Activated B cell treated with CpG ODN at 0.5 μM for 24 hours (primary cell): ENCODE data around the gene ARHGAP26. TPM values are rescaled to one million over a fixed set of nuclear protein-coding genes. Genes with fewer than 3 reads are reported as not detected.

Experiments used
- ATAC-seq: fragments of 200-7000 bp; cut with Tn5 transposase; one replicate; pipeline ENCODE4 v1.10.0; 2021; ENCODE audit warnings: low read depth, mild to moderate bottlenecking, moderate library complexity
- CTCF ChIA-PET: fragments of 350-600 bp; sonication (Branson Sonifier 250); formaldehyde crosslinking; loops from one replicate; lab custom pipeline; 2021; ENCODE audit warnings: antibody characterized with exemption; lab: Charles Lee
- POLR2A ChIA-PET: fragments of 350-600 bp; sonication (Branson Sonifier 250); formaldehyde crosslinking; loops from one replicate; lab custom pipeline; 2021; ENCODE audit warnings: antibody characterized with exemption; lab: Charles Lee
- DNase-seq: peaks from one replicate; pipeline ENCODE4 v3.0.0; 2022
- H3K27ac Mint-ChIP-seq: one replicate; pipeline ENCODE4 v1.8.0; 2020; ENCODE audit warnings: mixed read lengths
- H3K27me3 Mint-ChIP-seq: one replicate; pipeline ENCODE4 v1.8.0; 2021; ENCODE audit warnings: mixed read lengths
- H3K36me3 Mint-ChIP-seq: one replicate; pipeline ENCODE4 v1.8.0; 2021; ENCODE audit warnings: low read depth, mixed read lengths
- H3K4me1 Mint-ChIP-seq: one replicate; pipeline ENCODE4 v1.8.0; 2021; ENCODE audit warnings: mixed read lengths
- H3K4me3 Mint-ChIP-seq: one replicate; pipeline ENCODE4 v1.8.0; 2020; ENCODE audit warnings: mild to moderate bottlenecking, mixed read lengths
- H3K9me3 Mint-ChIP-seq: one replicate; pipeline ENCODE4 v1.8.0; 2020; ENCODE audit warnings: mixed read lengths
- intact Hi-C: fragments of 100-400 bp; cut with micrococcal nuclease; formaldehyde crosslinking; loops from one replicate; pipeline ENCODE4 v1.15.1; 2024
- total RNA-seq: library from RNA; stranded (reverse); gene quantifications from 2 replicates; pipeline ENCODE4 v1.2.3, GENCODE V29; 2022
- TF ChIP-seq, protein P1 (sequence below): fragments of 200-600 bp; IDR thresholded peaks from one replicate; pipeline ENCODE4 v1.8.0; 2022; ENCODE audit warnings: antibody characterized with exemption, mild to moderate bottlenecking

The ARHGAP26 gene
- total RNA-seq, 1 donor from 2014 or later, result 20.9 TPM

DNA sequence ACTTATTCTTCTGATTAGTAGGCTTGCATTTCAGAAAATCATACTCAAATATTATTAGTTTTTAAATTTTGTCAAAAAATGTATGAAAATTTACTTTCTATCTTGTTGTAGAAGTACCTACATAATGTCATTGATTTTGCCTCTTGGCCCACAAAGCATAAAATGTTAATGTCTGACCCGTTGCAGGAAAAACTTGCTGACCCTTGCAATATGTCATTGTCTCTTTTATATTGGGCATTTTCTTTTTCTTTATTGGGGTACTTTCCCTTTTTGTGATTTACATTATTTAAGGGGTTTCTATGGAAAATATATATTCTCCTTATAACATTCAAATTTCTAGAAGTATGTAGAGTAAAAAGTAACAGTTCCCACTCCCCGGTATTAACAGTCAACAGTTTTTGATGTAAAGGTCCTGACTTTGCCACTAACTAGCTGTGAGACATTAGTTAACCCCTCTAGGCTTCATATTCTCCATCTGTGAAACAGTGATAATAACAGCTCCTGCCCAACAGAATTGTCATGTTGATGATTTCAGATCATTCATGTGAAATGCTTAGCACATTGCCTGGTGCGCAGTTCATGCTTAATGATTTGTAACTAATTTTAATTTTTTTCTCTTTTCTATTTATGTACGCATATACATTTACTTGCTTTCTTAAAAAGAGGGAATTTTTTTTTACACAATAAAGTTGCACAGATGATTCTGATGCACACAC, 243.2 kb downstream of the ARHGAP26 start:
- TF ChIP-seq, protein P1, sequence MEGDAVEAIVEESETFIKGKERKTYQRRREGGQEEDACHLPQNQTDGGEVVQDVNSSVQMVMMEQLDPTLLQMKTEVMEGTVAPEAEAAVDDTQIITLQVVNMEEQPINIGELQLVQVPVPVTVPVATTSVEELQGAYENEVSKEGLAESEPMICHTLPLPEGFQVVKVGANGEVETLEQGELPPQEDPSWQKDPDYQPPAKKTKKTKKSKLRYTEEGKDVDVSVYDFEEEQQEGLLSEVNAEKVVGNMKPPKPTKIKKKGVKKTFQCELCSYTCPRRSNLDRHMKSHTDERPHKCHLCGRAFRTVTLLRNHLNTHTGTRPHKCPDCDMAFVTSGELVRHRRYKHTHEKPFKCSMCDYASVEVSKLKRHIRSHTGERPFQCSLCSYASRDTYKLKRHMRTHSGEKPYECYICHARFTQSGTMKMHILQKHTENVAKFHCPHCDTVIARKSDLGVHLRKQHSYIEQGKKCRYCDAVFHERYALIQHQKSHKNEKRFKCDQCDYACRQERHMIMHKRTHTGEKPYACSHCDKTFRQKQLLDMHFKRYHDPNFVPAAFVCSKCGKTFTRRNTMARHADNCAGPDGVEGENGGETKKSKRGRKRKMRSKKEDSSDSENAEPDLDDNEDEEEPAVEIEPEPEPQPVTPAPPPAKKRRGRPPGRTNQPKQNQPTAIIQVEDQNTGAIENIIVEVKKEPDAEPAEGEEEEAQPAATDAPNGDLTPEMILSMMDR, result no peak
- Mint-ChIP-seq H3K4me1 (peaks cover 19% of the 10 kb centered on the region), H3K36me3 (no peaks in the 10 kb centered on the region), H3K27ac (no peak overlapping the region), H3K9me3 (no peaks in the 10 kb centered on the region), H3K27me3 (no peaks in the 10 kb centered on the region), H3K4me3 (no peak overlapping the region)
- ChIA-PET CTCF (interaction anchor here (0.7 kb wide), 1 partner anchor 44 kb away, joined by 3 read pairs; no protein-coding TSS in a partner anchor), POLR2A (interaction anchor here (0.7 kb wide), 1 partner anchor 60 kb away, joined by 4 read pairs; no protein-coding TSS in a partner anchor)
- ATAC-seq, result no peak
- intact Hi-C loops, result no loop called here
- DNase-seq, result no peak

DNA sequence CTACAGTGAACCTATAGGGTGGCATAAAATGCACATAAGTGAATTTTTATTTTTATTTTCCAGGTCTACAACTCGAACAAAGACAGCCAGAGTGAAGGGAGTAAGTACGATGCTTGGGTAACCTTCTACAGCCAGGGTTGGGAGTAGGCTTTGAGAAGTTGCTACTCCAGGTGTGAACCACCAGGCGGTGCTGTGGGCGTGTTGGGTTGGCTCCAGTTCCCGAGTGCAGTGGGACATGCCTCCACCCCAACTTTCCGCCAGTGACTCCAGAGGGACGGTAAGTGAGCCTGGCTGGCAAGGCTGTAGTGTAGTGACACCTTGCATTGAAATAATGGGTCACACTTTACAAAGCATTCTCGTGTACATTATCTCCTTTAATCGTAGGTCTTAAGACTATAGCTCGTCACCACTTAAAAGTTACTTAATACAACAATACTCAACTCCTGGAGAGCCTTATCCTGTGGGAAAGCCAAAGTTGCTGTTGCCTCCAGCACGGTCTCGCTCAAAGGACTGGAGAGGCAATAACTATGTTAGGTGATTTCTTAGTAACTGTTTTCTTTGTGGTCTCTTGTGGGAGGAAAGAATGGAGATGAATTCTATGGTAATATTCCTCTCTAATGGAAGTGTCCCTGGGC, 244.0 kb downstream of the ARHGAP26 start:
- CTCF ChIA-PET, result interaction anchor here (1.3 kb wide), 1 partner anchor 811 kb away, joined by 4 read pairs; no protein-coding TSS in a partner anchor
- Mint-ChIP-seq H3K36me3 (no peaks in the 10 kb centered on the region), H3K27me3 (no peaks in the 10 kb centered on the region), H3K27ac (no peak overlapping the region), H3K4me3 (no peak overlapping the region), H3K4me1 (peaks cover 16% of the 10 kb centered on the region), H3K9me3 (no peaks in the 10 kb centered on the region)
- POLR2A ChIA-PET, result no interaction called here
- intact Hi-C loops, result no loop called here
- DNase-seq, result no peak
- no peak for ATAC-seq
- TF ChIP-seq, protein P1, result no peak

DNA sequence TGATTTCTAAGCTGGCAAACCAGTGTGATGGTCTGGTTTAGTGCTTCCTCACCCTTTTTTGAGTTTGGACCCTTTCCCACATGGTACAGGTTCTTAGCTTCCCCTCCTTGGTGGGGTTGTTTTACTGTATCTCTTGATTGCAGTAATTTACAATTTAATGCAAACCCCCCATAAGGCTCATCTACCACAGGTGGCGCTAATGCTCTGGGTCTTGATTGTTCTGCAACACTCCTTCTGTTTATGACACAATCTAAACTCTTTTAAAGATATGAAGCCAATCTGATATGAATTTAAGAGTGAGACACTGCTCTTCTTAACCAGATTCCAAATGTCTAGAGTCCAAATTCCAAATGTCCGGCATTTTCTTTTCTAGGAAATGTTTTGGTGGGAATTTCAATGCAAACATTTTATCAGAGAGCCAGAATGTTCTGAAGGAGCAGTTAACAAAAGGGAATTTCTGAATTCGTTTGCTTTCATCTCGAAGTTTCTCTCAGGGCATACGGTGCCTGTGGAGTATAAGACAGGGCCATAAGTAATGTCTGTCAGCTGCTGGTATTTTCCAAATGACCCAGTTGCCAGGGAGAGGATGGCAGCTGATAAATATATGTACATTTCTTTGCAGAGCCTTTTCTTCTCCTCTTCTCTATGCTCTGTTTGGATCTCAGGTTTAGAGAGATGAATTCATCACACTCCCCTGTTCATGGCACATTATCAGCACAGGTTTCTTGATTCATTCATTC, 246.8 kb downstream of the ARHGAP26 start:
- Mint-ChIP-seq H3K36me3 (no peaks in the 10 kb centered on the region), H3K4me1 (peaks cover 14% of the 10 kb centered on the region), H3K27me3 (no peaks in the 10 kb centered on the region), H3K9me3 (no peaks in the 10 kb centered on the region), H3K4me3 (no peak overlapping the region), H3K27ac (no peak overlapping the region)
- POLR2A ChIA-PET, result interaction anchor here (0.6 to 0.8 kb wide), 2 partner anchors 19 to 661 kb away, joined by 3 to 4 read pairs; no protein-coding TSS in a partner anchor
- no peak for DNase-seq
- peak; percentile 58 for ATAC-seq
- CTCF ChIA-PET, result interaction anchor here (0.6 to 0.7 kb wide), 2 partner anchors 96 to 411 kb away, joined by 3 to 5 read pairs; no protein-coding TSS in a partner anchor
- TF ChIP-seq, protein P1, result no peak
- intact Hi-C loops, result loop anchor here (1.0 kb wide), 1 partner anchor 808 kb away; no protein-coding TSS in a partner anchor

DNA sequence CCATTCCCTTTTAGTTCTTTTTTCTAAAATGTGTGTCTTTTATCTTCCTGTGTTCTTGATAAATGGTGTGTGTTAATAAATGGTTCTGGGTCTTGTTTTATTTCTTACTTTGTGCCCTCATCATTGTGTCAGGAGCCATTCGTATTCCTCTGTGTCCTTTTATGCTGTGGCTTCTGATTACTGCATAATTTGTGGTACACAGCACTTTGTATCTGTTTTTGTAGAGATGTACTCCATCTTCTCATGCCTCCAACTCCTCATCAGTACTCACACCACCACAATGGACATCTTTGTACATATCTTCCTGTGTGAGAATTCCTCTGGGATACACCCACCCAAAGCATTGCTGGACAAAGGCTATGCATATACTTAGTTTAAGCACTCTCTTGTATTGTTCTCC, 247.4 kb downstream of the ARHGAP26 start:
- no peak for DNase-seq
- no peak for ATAC-seq
- H3K36me3 Mint-ChIP-seq, result no peaks in the 10 kb centered on the region
- no peaks in the 10 kb centered on the region for H3K27me3 Mint-ChIP-seq
- H3K27ac Mint-ChIP-seq, result no peak overlapping the region
- TF ChIP-seq, protein P1, result no peak
- H3K4me3 Mint-ChIP-seq, result no peak overlapping the region
- peaks cover 14% of the 10 kb centered on the region for H3K4me1 Mint-ChIP-seq
- ChIA-PET POLR2A (interaction anchor here (0.6 to 0.8 kb wide), 2 partner anchors 20 to 660 kb away, joined by 3 to 4 read pairs; no protein-coding TSS in a partner anchor), CTCF (no interaction called here)
- H3K9me3 Mint-ChIP-seq, result no peaks in the 10 kb centered on the region
- intact Hi-C loops, result loop anchor here (1.0 kb wide), 1 partner anchor 808 kb away; no protein-coding TSS in a partner anchor
